Smooth muscle cell of the umbilical artery (primary cell): ENCODE results near the gene PDZK1IP1. TPM values are rescaled to one million over a fixed set of nuclear protein-coding genes. Genes with fewer than 3 reads are reported as not detected.

Experiments
- total RNA-seq: library from RNA; depleted of rRNA; stranded (reverse); fragments of >200 nt; gene quantifications from 2 replicates; pipeline ENCODE4 v1.2.3, GENCODE V29; 2014

Gene PDZK1IP1, protein sequence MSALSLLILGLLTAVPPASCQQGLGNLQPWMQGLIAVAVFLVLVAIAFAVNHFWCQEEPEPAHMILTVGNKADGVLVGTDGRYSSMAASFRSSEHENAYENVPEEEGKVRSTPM
- not detected in 2 replicates for total RNA-seq

DNA sequence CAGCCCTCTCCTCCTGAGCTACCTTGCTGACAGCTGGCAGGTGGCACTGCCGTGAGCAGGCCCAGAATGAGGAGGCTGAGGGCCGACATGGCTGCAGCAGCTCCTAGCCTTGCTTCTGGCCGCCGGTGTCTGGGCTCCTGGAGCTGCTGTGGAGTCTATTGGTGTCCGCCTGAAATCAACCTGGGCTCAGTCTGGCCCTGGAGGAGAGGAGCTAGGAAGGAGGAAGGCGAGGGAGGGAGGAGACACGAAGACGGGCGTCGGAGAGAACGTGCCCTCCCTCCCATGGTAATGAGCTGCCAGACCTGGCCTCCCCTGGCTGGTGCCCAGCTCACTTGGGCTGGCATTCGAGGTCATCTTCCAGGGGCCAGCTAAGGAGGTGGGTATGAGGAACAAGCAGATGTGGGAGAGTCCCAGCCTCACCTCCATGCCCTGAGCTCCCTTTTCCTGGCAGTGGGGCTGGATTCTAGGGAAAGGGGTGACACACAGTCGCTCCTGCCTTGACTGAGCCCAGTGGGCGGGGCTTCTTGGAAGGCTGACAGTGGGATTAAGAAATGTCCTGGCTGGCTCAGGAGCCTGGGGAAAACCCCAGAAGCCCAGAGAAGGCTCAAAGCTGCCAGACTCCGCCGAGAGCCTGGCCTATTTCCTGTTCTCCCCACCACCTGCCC, at the start of gene PDZK1IP1:
PDZK1IP1 (minus strand) TSS at position 193 of the 665 bp plus-strand sequence; CDS start at position 89, 104 bp downstream.

DNA sequence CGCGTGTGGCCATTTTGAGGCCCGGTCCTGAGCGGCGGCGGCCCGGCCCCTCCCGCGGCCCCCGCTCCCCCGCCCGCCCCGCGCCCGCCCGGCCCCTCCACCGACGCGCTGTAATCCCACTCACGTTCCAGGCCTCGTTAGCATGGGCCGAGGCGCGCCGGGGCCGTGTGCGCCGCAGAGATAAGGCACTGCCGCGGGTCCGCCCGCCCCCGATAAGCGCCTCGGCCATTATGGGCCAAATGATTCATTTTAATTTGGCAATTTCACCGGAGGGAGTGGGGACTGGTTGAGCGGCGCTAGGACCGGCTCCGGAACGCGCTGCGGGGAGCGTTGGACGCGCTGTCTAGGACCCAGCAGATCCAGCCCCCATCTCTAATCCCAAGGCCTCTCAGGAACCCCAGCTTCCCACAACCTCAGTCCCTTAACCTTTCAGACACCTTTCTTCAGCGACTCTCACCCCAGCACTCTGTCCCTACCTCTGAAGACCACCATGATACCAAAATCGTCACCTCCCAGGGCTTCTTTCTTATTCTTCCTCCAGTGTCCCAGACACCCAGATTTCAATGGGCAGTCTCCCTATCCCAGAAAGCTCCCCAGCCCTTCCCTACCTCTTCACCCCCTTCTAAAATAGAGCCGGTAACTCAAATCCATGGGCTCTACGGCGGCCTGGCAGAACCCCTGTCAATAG, 42.5 kb upstream of the PDZK1IP1 start, which contains the start of gene TAL1:
TAL1 (minus strand) TSS at position 39 of the 688 bp plus-strand sequence. CDS start 6,337 bp downstream, outside the sequence.

DNA sequence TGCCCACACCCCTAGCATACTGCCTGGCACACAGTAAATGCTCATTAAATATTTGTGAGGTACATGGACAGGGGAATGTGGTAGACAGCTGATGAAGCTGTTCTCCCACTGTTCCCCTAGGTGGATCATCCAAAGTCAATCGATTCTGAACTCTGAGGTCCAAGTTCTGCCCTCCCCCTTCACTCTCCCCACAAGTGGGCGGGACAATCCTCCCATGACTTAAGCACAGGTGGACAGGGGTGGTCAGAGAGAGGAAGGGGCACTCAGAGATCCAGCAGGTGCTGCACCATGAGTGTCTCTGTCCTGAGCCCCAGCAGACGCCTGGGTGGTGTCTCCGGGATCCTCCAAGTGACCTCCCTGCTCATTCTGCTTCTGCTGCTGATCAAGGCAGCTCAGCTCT, 52.6 kb downstream of the PDZK1IP1 start, which contains the start of gene CYP4A22:
CYP4A22 (plus strand) TSS at position 244 of the 400 bp plus-strand sequence; CDS start at position 289, 45 bp downstream.

Other genes starting within 250 kb of the PDZK1IP1 start
- gene CYP4A11, start 248.6 kb downstream of the PDZK1IP1 start, total RNA-seq, result not detected in 2 replicates
- not detected in 2 replicates for gene CYP4X1, start 166.4 kb downstream of the PDZK1IP1 start, total RNA-seq
- not detected in 2 replicates for gene CYP4Z1, start 122.8 kb downstream of the PDZK1IP1 start, total RNA-seq
- gene CYP4A22, start 52.6 kb downstream of the PDZK1IP1 start, total RNA-seq, result not detected in 2 replicates
- under 0.01 TPM in 1 of 2 replicates, not detected in the other for gene TAL1, start 42.2 kb upstream of the PDZK1IP1 start, total RNA-seq
- 2.1 and 9.1 TPM in 2 replicates for gene STIL, start 124.1 kb upstream of the PDZK1IP1 start, total RNA-seq
- 154 and 212 TPM in 2 replicates for gene CMPK1, start 143.8 kb upstream of the PDZK1IP1 start, total RNA-seq
- not detected in 2 replicates for gene FOXE3, start 226.2 kb upstream of the PDZK1IP1 start, total RNA-seq
- 0.05 TPM in 1 of 2 replicates, not detected in the other for gene FOXD2, start 248.0 kb upstream of the PDZK1IP1 start, total RNA-seq